ENCODE measurements around the gene GCH1.

GCH1 gene

GRCh38 chr14:54794159-54794558, 108.5 kb downstream of the GCH1 start:
- DNase-seq = no peak

- DNase-seq = no peak
These were observed 110.3 kb downstream of the GCH1 start for GRCh38 chr14:54792288-54792687.

Measured in fibroblast of upper back skin (primary cell).